GM12878 (cell line): ENCODE data around the gene MAD1L1. TPM values are rescaled to one million over a fixed set of nuclear protein-coding genes. Genes with fewer than 3 reads are reported as not detected.

Experiments
- ATAC-seq: fragments of 200-7000 bp; cut with Tn5 transposase; 3 replicates; pipeline ENCODE4 v1.9.1; 2020; ENCODE audit warnings: mild to moderate bottlenecking, moderate library complexity
- BruUV-seq: library from RNA; stranded (reverse); fragments of 400-500 nt; replicated peaks from 2 replicates; lab custom pipeline; 2021; lab: Mats Ljungman, UMichigan
- CTCF ChIA-PET: fragments of 300-600 bp; sonication (Branson Sonifier 250); formaldehyde crosslinking; extraction: SDS; loops from one replicate; lab custom pipeline; 2021; ENCODE audit warnings: inconsistent platforms; lab: Yijun Ruan, JAX
- POLR2A ChIA-PET: fragments of 350-600 bp; formaldehyde crosslinking; extraction: SDS; loops from one replicate; lab custom pipeline; 2021; ENCODE audit warnings: inconsistent platforms; lab: Charles Lee
- RAD21 ChIA-PET: fragments of 300-600 bp; sonication (Branson Sonifier 250); formaldehyde crosslinking; loops from one replicate; lab custom pipeline; 2023; ENCODE audit warnings: antibody characterized with exemption; ENCODE audit not compliant: unreplicated experiment; lab: Charles Lee
- SMC1A ChIA-PET: fragments of 300-600 bp; sonication (Branson Sonifier 250); formaldehyde crosslinking; loops from one replicate; lab custom pipeline; 2023; ENCODE audit not compliant: unreplicated experiment, uncharacterized antibody; lab: Charles Lee
- DNase-seq: peaks from one replicate; pipeline ENCODE4 v3.0.0-alpha.2; 2011; ENCODE audit warnings: low read depth, low spot score
- FAIRE-seq: peaks from 3 replicates; lab custom pipeline; 2011; peaks lifted over from hg19 to GRCh38; lab: Jason Lieb, UNC
- H2AFZ ChIP-seq: 2 replicates; pipeline ENCODE4 v1.6.0; 2011; ENCODE audit warnings: low read depth, low read length, control low read depth; ENCODE audit not compliant: control insufficient read depth
- H3K27ac ChIP-seq: 2 replicates; pipeline ENCODE4 v1.5.1; 2011; ENCODE audit warnings: control low read depth; ENCODE audit not compliant: control insufficient read depth, insufficient read depth
- H3K27me3 ChIP-seq, 2 experiments: replicated peaks in 1 of 2; 2 replicates each; pipeline versions ENCODE4 v1.6.0 to v1.6.1; 2011; ENCODE audit warnings: low read length in 1 of 2; ENCODE audit not compliant: control insufficient read depth in 2 of 2, insufficient read depth in 2 of 2
- H3K36me3 ChIP-seq, 2 experiments: 2 replicates each; pipeline ENCODE4 v1.5.1; 2011; ENCODE audit warnings: low read length in 1 of 2; ENCODE audit not compliant: control insufficient read depth in 2 of 2, insufficient read depth in 2 of 2
- H3K4me1 ChIP-seq: 2 replicates; pipeline ENCODE4 v1.6.1; 2011; ENCODE audit warnings: mild to moderate bottlenecking, low read length, moderate library complexity, mixed read lengths; ENCODE audit not compliant: control insufficient read depth, insufficient read depth
- H3K4me2 ChIP-seq: 2 replicates; pipeline ENCODE4 v1.6.0; 2011; ENCODE audit warnings: control low read depth; ENCODE audit not compliant: control insufficient read depth, insufficient read depth
- H3K4me3 ChIP-seq: fragments of 200-600 bp; sonication (generic); 2 replicates; pipeline ENCODE4 v1.5.1; 2016
- H3K79me2 ChIP-seq: 2 replicates; pipeline ENCODE4 v1.6.0; 2011; ENCODE audit warnings: low read length; ENCODE audit not compliant: control insufficient read depth, insufficient read depth
- H3K9ac ChIP-seq: 2 replicates; pipeline ENCODE4 v1.8.0; 2011; ENCODE audit warnings: low read length, control low read depth, mixed read lengths; ENCODE audit not compliant: control insufficient read depth, insufficient read depth
- H3K9me3 ChIP-seq: replicated peaks from 3 replicates; pipeline ENCODE4 v1.5.1; 2011; ENCODE audit warnings: mild to moderate bottlenecking, low read length; ENCODE audit not compliant: control insufficient read depth, insufficient read depth
- H4K20me1 ChIP-seq: 2 replicates; pipeline ENCODE4 v1.6.0; 2011; ENCODE audit not compliant: control insufficient read depth, insufficient read depth
- CREM ChIP-seq: IDR thresholded peaks from 2 replicates; pipeline ENCODE4 v1.6.1; 2014; ENCODE audit warnings: antibody characterized with exemption, low read depth
- EP300 ChIP-seq, 2 experiments: fragments of 150-350 bp in 1 of 2; IDR thresholded peaks; 2 replicates each; pipeline ENCODE4 v1.6.1; 2011 to 2012; ENCODE audit warnings: low read depth in 2 of 2, low read length in 2 of 2, borderline replicate concordance in 1 of 2, improper control_type of control experiment in 1 of 2, inconsistent platforms in 1 of 2; ENCODE audit not compliant: control insufficient read depth in 1 of 2
- ESRRA ChIP-seq: IDR thresholded peaks from 2 replicates; pipeline ENCODE4 v1.6.1; 2012; ENCODE audit warnings: mild to moderate bottlenecking, low read length, improper control_type of control experiment
- MYB ChIP-seq: fragments of 150-350 bp; IDR thresholded peaks from 2 replicates; pipeline ENCODE4 v1.6.1; 2014; ENCODE audit warnings: mild to moderate bottlenecking, low read depth, low read length, borderline replicate concordance
- MYC ChIP-seq: IDR thresholded peaks from 2 replicates; pipeline ENCODE4 v1.6.1; 2011; ENCODE audit warnings: mild to moderate bottlenecking, low read length, moderate library complexity, inconsistent platforms; ENCODE audit not compliant: insufficient read depth, insufficient replicate concordance, insufficient read length, severe bottlenecking
- NBN ChIP-seq: fragments of 450-650 bp; IDR thresholded peaks from 2 replicates; pipeline ENCODE4 v1.6.1; 2016
- NFIC ChIP-seq: IDR thresholded peaks from 2 replicates; pipeline ENCODE4 v1.6.1; 2012; ENCODE audit warnings: low read depth, mild to moderate bottlenecking, inconsistent platforms, low read length, moderate library complexity
- NFYA ChIP-seq: IDR thresholded peaks from 2 replicates; pipeline ENCODE4 v1.6.1; 2011; ENCODE audit warnings: low read depth, mild to moderate bottlenecking, low read length, improper control_type of control experiment, borderline replicate concordance
- RAD51 ChIP-seq: fragments of 450-650 bp; IDR thresholded peaks from 2 replicates; pipeline ENCODE4 v1.6.1; 2016; ENCODE audit warnings: moderate library complexity, mild to moderate bottlenecking, inconsistent platforms
- RELA ChIP-seq: fragments of 450-650 bp; IDR thresholded peaks from 2 replicates; pipeline ENCODE4 v1.8.0; 2014; ENCODE audit warnings: borderline replicate concordance; ENCODE audit not compliant: partially characterized antibody
- TCF7 ChIP-seq: IDR thresholded peaks from 2 replicates; pipeline ENCODE4 v1.6.1; 2014; ENCODE audit warnings: antibody characterized with exemption, borderline replicate concordance
- WGBS: methylation state at CpG from one replicate; pipeline ENCODE4 v1.1.6; 2016; ENCODE audit warnings: low lambda C conversion rate; ENCODE audit not compliant: insufficient replicate concordance, insufficient coverage; ENCODE audit errors: missing lambda C conversion rate; 5-methylcytosine and 5-hydroxymethylcytosine counted together
- in situ Hi-C: fragments of 300-500 bp; cut with MboI; formaldehyde crosslinking; loops from 9 replicates; pipeline ENCODE4 v1.14.3; 2018; ENCODE audit warnings: mixed read lengths
- intact Hi-C: fragments of 100-400 bp; cut with micrococcal nuclease; formaldehyde crosslinking; loops from one replicate; pipeline ENCODE4 v1.14.2; 2022; ENCODE audit not compliant: unreplicated experiment
- polyA plus RNA-seq, 11 experiments: library from polyadenylated mRNA; depleted of rRNA in 4 of 11; unstranded in 6 of 11; stranded (reverse) in 5 of 11; fragments of >200 nt; fragmentation: Nextera tagmentation in 4 of 11; fragmentation: Illumina TruSeq in 1 of 11; extraction: Ambion mirVana in 4 of 11; extraction: Trizol in 1 of 11; gene quantifications; 1 replicate in 1 of 11; 2 replicates in 10 of 11; pipeline versions ENCODE4 v1.2.1 to v1.2.3, GENCODE V29; 2011 to 2016; ENCODE audit warnings: inconsistent platforms in 2 of 11, missing spikeins in 2 of 11, low read depth in 1 of 11
- total RNA-seq, 4 experiments: library from RNA; depleted of rRNA in 3 of 4; stranded (reverse); fragments of >200 nt in 3 of 4; fragmentation: Illumina TruSeq in 1 of 4; extraction: Trizol in 1 of 4; gene quantifications; 2 replicates each; pipeline versions ENCODE4 v1.2.1 to v1.2.3, GENCODE V29; 2013 to 2021
- TF ChIP-seq, protein P1 (sequence below): fragments of 150-350 bp; IDR thresholded peaks from 2 replicates; pipeline ENCODE4 v1.6.1; 2014; ENCODE audit warnings: mild to moderate bottlenecking, low read depth, low read length

Gene MAD1L1
- total and polyA plus RNA-seq, 10 of the 15 experiments (the other 5 are each of a cell fraction or from before 2014, with no cell fraction given), result 2.2 to 76.8 (median 38.3) TPM

DNA sequence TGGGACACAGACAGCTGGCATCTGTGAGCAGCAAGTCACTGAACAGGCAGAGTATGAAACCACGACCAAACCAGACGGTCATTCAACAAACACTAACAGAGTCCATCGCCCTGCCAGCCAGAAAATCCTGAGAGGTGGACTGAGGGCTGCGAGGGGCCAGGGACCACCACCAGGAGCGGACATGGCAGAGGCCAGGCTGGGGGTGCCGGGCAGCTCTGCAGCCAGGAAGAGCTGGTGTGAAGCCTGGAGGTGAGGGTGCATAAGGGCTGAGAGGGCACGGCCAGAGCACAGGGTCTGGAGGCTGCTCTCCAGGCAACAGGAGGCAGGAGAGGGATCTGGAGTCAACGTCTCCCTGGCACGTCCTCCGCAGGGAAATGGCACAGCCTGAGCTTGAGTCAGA lies 15.5 kb downstream of the MAD1L1 start:
- H3K9me3 ChIP-seq, result no peaks in the 10 kb centered on the region
- H4K20me1 ChIP-seq, result no peaks in the 10 kb centered on the region
- TF ChIP-seq MYB (no peak), TCF7 (no peak), NFYA (no peak), ESRRA (no peak), NBN (no peak), EP300 (IDR thresholded peaks at IDR 0.05; ENCODE audit: borderline replicate concordance in 1 of 2, control insufficient read depth in 1 of 2, low read depth in 2 of 2, low read length in 2 of 2) (no peak), RELA (no peak), MYC (no peak), NFIC (no peak), CREM (no peak), RAD51 (no peak)
- TF ChIP-seq, protein P1, sequence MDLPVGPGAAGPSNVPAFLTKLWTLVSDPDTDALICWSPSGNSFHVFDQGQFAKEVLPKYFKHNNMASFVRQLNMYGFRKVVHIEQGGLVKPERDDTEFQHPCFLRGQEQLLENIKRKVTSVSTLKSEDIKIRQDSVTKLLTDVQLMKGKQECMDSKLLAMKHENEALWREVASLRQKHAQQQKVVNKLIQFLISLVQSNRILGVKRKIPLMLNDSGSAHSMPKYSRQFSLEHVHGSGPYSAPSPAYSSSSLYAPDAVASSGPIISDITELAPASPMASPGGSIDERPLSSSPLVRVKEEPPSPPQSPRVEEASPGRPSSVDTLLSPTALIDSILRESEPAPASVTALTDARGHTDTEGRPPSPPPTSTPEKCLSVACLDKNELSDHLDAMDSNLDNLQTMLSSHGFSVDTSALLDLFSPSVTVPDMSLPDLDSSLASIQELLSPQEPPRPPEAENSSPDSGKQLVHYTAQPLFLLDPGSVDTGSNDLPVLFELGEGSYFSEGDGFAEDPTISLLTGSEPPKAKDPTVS, result no peak
- H3K4me2 ChIP-seq, result no peak overlapping the region
- CTCF ChIA-PET, result interaction anchor here (0.6 kb wide), 1 partner anchor 155 kb away, joined by 3 read pairs; no protein-coding TSS in a partner anchor
- DNase-seq (no peak), ATAC-seq (no peak), FAIRE-seq (no peak)
- H3K36me3 ChIP-seq, result peaks cover 30 to 50% of the 10 kb centered on the region in 2 experiments
- RAD21 ChIA-PET, result no interaction called here
- no peak overlapping the region for H3K9ac ChIP-seq
- SMC1A ChIA-PET, result no interaction called here
- no peaks in the 10 kb centered on the region for H3K79me2 ChIP-seq
- no peak overlapping the region for H3K27ac ChIP-seq
- no peak overlapping the region for H3K4me3 ChIP-seq
- WGBS, result 94% methylated on average over 10 of the region's 10 CpGs
- H2AFZ ChIP-seq, result no peak overlapping the region
- POLR2A ChIA-PET, result no interaction called here
- no TSS peak for BruUV-seq
- H3K27me3 ChIP-seq, result no peaks in the 10 kb centered on the region
- intact Hi-C loops, result no loop called here
- H3K4me1 ChIP-seq, result no peaks in the 10 kb centered on the region
- in situ Hi-C loops, result loop anchor here (10.0 kb wide), 1 partner anchor 552 kb away; no protein-coding TSS in a partner anchor
